ENCODE data around the gene NCR1.
"Not testable (repeated sequence)": the region's sequence is repeated elsewhere in the genome, so short reads cannot be mapped to it uniquely, and the experiment has no call there.

Gene NCR1

DNA sequence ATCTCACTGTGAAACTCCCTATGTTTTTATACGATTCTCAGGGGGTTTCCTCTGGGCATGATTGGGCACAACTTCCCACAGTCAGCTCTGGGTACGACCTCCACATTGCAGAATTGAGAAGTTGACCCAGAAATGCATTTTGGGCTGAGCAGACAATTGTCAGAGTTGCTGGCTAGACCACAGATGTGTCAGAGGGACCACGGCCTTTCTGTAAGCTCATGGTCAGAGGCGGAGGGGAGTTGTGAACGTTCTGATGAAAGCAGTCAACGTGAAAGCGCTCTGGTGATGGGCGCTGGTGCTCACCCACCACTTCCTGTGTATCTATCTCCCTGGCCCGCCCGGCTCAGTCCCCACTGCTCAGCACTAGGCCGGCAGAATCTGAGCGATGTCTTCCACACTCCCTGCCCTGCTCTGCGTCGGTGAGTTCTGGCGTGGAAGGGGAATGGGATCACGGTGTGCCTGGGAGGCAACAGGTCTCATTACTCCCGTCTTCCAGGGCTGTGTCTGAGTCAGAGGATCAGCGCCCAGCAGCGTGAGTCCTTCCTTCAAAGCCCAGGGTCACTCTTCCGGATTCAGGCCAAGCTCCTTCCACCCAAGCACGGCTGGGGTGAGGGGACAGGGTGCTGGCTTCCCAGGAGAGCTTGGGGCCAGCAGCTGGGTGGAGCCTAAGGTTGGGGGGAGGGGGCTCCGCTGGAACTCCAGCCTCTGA is at the start of gene NCR1:
TSS of gene NCR1 (plus strand) at position 346 of the 709 bp plus-strand sequence. CDS start at position 386, 40 bp downstream.
- no peak for DNase-seq

- not testable (repeated sequence) for DNase-seq
Measured at GRCh38 chr19:54858476-54858875, 47.5 kb upstream of the NCR1 start.

- DNase-seq, result not testable (repeated sequence)
Measured at GRCh38 chr19:54859421-54859820, 46.5 kb upstream of the NCR1 start.

GRCh38 chr19:54863459-54863858 is 42.5 kb upstream of the NCR1 start:
- DNase-seq, result not testable (repeated sequence)

GRCh38 chr19:54871696-54872095 is 34.3 kb upstream of the NCR1 start:
- DNase-seq, result no peak

GRCh38 chr19:54873990-54874389 is 32.0 kb upstream of the NCR1 start, which contains the start of gene FCAR:
FCAR (plus strand) TSS chr19:54874235; CDS start chr19:54874290, 55 bp downstream.
- DNase-seq, result no peak

DNA sequence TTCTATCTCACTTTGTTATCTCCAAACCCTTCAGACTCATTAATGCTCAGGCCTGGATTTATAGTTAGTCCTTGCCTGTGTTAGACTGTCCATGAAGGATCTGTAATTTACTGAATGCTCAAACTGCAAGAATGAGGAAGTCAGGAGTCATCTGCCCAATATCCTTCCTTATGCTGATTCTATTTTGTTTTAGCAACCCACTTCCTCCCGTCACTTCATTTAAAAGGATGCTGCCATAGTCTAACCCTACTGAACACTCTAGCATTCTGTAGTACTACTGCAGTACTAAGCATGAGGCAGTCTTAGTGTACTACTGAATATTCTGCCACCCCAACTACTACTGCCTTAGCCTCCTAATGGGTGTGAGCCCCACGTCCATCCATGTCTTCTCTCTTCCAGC is 30.4 kb upstream of the NCR1 start:
- no peak for DNase-seq

DNA sequence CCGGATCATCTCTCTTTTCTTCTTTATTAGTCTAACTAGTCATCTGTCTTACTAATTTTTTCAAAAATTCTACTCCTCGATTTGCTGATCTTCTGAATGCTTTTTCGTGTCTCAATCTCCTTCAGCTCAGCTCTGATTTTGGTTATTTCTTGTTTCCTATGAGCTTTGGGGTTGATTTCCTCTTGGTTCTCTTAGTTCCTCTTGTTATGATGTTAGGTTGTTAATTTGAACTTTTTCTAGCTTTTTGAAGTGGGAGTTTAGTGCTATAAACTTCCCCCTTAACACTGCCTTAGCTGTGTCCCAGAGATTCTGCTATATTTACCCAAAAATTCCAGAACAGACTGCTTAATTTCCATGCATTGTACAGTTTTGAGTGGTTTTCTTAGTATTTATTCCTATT is 28.5 kb upstream of the NCR1 start:
- no peak for DNase-seq

GRCh38 chr19:54881884-54882283 is 24.1 kb upstream of the NCR1 start:
- DNase-seq, result no peak

GRCh38 chr19:54882758-54883157 is 23.2 kb upstream of the NCR1 start:
- DNase-seq, result no peak

DNA sequence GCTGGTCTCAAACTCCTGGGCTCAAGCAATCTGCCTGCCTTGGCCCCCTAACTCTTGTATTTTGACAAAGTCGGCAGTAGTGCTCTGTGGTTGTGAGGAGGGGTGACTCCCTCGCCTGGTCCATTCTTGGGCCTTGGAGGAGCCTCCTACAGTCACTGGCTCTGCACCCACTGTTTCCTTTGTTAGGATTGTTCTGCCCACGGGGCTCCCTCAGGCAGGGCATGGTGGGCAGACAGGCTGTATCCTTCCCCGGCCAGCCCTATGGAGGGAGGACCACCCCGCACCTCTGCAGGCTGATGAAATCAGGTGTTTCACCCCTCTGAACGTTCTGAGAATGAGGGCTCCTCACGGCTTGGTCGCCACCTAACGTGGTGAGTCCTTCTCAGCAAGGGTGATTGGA is 22.7 kb upstream of the NCR1 start:
- DNase-seq, result no peak

DNA sequence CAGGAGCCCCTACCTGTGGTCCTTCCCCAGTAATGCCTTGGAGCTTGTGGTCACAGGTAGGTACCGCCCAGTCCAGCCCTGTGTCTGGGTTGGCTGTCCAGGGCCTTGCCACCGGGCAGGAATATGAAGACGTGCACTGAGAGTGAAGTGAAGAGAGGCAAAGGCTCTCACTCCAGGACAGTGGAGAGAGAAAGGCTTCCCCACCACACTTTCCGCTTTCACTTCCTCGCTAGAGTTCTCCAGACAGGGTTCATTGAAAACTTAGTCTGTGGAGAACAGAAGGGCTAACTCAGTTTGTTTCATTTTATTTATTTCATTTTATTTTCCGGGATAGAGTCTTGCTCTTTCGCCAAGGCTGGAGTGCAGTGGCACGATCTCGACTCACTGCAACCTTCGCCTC is 17.7 kb upstream of the NCR1 start:
- no peak for DNase-seq

DNA sequence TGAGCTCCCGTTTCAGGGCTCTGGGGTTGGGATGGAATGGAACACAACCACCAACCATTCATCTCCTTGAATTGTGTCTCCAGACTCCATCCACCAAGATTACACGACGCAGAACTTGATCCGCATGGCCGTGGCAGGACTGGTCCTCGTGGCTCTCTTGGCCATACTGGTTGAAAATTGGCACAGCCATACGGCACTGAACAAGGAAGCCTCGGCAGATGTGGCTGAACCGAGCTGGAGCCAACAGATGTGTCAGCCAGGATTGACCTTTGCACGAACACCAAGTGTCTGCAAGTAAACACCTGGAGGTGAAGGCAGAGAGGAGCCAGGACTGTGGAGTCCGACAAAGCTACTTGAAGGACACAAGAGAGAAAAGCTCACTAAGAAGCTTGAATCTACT is 16.4 kb upstream of the NCR1 start:
- no peak for DNase-seq

DNA sequence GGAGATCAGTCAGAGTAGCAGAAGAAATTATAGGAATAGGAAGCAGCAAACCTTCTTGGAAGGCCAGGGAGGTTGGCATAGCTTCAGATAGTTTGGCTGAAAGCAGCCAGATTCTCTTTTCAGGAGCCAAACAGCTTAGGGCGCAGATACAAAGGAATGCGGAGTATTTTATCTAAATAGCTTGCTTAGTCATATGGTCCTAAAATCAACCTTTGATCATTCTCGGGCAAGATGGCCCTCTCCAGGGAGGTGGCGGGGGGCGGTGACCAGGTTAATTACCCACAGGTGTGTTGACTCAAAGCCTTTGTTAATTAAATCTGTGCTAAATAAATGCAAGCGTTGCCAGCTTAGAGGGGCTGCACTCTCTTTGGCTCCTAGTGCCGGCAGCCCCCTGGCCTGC is 12.5 kb upstream of the NCR1 start:
- no peak for DNase-seq

GRCh38 chr19:54894106-54894505 is 11.8 kb upstream of the NCR1 start:
- DNase-seq, result not testable (repeated sequence)

DNA sequence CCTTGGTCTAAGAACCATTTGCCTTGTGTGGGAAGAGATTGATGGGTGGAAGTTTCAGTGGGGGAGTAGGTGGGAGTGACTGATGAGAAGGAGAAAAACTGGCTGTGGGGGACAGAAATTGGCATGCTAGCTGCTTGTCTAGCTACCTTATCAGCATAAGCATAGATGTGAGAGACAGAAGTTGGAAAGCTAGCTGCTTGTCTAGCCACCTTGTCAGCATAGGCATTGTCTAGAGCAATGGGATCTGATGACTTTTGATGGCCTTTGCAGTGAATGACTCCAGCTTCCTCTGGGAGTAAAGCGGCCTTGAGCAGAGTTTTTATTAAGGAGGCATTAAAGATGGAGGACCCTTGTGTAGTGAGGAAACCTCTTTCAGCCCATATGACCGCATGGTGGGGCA is 9.9 kb upstream of the NCR1 start:
- no peak for DNase-seq

GRCh38 chr19:54898685-54899084 is 7.3 kb upstream of the NCR1 start:
- DNase-seq, result not testable (repeated sequence)

DNA sequence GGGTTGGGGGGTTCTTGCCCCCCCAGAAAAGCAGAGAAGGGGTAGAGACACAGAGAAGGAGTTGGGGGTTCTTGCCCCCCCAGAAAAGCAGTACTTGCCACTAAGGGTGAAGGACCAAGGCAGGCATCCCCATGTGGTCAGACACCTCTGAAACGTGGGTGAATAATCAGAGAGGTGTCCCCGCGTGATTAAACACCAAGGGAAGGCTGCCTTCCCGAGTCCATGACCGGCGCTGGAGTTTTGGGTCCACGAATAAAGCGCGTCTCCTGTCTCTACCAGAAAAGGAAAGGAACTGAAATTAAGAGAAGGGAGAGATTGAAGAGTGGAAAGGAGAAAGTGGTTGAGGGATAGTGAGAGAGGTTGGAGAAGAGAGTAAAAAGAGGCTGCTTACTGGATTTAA is 6.3 kb upstream of the NCR1 start:
- not testable (repeated sequence) for DNase-seq

DNA sequence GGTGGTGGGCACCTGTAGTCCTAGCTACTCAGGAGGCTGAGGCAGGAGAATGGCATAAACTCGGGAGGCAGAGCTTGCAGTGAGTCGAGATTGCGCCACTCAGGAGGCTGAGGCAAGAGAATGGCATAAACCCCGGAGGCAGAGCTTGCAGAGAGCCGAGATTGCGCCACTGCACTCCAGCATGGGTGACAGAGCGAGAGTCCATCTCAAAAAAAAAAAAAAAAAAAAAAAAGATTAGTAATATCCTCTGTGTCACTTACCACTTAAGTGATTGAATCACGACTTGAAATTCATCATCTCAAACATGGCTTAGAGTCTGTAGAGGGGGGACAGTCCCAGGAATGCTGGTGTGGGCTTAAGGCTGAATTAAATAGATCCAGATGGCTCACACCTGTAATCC is 4.8 kb upstream of the NCR1 start:
- not testable (repeated sequence) for DNase-seq

DNA sequence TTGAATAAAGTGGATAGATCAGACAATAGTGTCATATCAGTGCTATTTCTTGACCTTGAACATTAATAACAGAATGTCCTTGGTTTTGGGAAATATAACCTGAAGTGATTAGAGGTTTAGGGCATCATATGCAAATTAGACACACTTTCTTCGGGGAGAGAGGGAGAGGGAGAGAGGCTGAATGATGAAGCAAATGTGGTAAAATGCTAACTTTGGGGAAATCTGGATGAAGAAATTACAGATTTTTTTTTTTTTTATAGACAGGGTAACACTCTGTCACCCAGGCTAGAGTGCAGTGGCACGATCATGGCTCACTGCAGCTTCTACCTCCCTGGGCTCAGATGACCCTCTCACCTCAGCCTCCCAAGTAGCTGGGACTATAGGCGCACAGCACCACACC is 3.9 kb upstream of the NCR1 start:
- no peak for DNase-seq

DNA sequence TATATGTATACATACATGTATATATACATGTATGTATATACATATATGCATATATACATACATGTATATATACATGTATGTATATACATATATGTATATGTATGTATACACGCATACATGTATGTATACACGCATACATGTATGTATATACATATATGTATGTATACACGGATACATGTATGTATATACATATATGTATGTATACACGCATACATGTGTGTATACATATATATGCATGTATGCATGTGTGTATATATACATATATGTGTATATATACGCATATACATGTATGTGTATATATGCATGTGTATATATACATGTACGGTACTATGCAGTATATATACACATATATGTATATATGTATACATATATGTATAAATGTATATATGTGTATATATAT is 2.6 kb upstream of the NCR1 start:
- DNase-seq, result no peak

GRCh38 chr19:54904261-54904660 is 1.7 kb upstream of the NCR1 start:
- not testable (repeated sequence) for DNase-seq

DNA sequence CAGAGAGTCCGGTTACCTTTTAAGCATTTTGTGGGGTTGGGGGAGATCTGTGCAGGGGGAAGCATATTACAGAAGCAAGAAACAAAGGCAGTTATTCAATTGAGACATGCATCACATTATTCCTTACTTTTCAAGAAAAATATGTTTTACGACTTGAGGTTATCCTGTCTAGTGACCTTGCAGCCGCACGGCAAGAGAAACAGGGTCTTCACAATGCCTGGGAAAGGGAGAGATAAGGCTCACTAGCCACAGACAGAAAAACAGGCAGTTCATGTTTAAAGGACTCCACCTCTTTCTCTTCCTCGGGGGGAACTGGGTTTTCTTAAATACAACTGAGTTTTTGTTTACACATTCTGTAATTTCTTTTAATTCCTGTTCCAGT is 536 bp upstream of the NCR1 start:
- no peak for DNase-seq

GRCh38 chr19:54906819-54907218 is 871 bp downstream of the NCR1 start:
- no peak for DNase-seq

DNA sequence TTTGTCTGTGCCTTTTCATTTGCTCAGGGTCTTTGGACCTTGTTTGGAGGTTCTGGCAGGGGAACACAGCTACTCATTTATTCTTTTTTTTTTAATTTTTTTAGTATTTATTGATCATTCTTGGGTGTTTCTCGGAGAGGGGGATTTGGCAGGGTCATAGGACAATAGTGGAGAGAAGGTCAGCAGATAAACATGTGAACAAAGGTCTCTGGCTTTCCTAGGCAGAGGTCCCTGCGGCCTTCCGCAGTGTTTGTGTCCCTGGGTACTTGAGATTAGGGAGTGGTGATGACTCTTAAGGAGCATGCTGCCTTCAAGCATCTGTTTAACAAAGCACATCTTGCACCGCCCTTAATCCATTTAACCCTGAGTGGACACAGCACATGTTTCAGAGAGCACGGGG is 2.0 kb downstream of the NCR1 start:
- not testable (repeated sequence) for DNase-seq

Data from NCI-H345 (cell line).